HG03064 (cell line): ENCODE measurements around the gene SIGLEC6.

Source experiments
- ATAC-seq: cut with Tn5 transposase; IDR thresholded peaks from one replicate; pipeline ENCODE4 v1.9.1; 2021; ENCODE audit warnings: low read depth; ENCODE audit not compliant: unreplicated experiment

SIGLEC6 gene

GRCh38 chr19:51531349-51532315 lies at the start of gene SIGLEC6:
Gene SIGLEC6, minus strand, starts transcription at chr19:51531670. Its CDS starts 22 bp downstream, at chr19:51531648.
- no peak for ATAC-seq

DNA sequence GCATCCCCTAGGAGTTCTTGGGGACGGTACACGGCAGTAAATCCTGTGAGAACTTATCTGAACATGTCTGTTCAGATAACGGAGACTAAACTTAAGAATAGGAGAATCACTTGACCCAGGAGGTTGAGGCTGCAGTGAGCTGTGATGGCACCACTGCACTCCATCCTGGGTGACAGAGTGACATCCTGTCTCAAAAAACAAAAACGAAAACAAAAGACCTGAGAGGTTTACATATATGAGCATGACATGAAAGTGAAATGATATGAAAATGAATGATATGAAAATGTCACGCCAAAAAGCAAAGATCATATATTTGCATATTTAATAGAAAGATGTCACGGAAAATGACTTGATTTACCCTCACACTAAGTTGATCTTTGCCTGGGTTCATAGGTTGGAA lies 45.4 kb upstream of the SIGLEC6 start:
- no peak for ATAC-seq

DNA sequence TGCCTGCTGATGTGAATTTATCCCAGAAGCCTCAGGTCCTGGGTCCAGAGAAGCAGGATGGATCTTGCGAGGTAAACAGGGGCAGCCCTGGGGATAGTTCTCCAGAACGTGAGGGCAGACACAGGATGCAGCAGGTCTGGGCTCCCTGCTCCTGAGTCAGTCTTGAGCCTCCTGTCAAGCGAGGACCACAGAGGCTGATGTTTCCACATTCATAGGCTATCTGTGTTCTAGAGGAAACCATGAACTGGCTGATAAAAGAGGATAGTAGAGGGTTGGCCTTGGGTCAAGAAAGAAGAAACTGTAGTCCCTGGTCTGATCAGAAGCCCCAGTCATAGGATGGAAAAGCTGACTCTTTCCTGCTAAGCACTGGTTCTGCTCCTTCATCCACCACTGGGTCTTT lies 41.9 kb upstream of the SIGLEC6 start:
- no peak for ATAC-seq

DNA sequence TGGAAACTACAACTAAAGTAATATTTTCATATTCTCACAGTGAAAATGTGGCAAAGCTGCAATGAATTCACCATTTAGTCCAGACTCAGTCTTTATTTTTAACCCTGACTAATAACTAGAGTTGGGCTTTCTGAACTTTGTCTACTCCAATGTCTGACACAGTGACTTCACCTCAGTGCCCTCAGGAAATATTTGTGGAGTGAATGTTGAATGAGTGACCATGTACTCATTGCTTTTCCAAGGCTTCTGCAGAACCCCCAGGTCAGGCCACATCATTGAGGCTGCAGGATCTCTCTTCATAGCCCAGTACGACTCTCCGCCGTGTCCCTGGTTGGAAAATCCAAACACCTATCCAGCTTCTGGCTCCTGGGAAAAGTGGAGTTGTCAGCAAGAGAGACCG lies 41.4 kb upstream of the SIGLEC6 start:
- ATAC-seq, result no peak

DNA sequence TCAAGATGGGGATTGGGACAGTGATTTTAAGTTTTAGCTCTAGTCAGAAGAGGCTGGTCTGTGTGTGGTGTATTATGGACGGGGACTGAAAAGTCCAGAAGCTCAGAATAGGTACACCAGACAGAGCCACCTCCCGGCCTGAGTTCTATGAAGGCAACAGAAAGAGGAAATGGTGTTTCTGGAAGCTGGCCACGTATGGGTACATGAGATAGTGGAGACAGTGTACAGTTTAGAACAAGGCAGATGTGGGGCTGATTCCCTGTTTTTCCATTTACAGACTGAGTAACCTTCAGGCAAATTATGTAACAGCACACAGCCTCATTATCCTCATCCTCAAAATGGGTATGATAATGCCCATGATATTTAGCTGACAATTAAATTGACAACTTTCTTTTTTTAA lies 40.9 kb upstream of the SIGLEC6 start:
- ATAC-seq, result no peak

GRCh38 chr19:51571599-51571998 lies 40.1 kb upstream of the SIGLEC6 start:
- ATAC-seq, result no peak

GRCh38 chr19:51570962-51571575 lies 39.6 kb upstream of the SIGLEC6 start, which contains the start of gene ZNF175:
Gene ZNF175, plus strand, starts transcription at chr19:51571283. Its CDS starts 2,047 bp downstream, at chr19:51573330.
- peak; percentile 62 for ATAC-seq

DNA sequence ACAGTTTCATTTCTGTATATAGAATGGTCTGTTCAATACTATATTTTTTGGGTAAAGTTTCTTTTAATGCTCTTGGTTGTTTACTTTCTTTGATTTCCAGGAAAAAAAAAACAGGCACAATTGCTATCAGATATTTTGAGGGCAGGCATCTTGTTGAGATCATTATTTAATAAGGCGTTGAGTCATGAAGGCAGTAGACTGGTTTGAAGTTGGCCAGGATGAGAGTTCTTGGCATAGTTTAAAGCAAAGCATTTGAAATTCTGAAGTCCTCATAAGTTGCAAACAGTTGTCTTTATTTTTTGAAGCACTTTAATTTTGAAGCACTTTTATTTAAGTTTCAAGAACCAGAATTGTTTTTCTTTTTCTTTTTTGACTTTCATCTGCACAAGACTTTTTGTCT lies 37.0 kb upstream of the SIGLEC6 start:
- ATAC-seq, result no peak

- no peak for ATAC-seq
Observed at GRCh38 chr19:51567583-51567982, 36.1 kb upstream of the SIGLEC6 start.

GRCh38 chr19:51566489-51567100 lies 35.1 kb upstream of the SIGLEC6 start:
- no peak for ATAC-seq

DNA sequence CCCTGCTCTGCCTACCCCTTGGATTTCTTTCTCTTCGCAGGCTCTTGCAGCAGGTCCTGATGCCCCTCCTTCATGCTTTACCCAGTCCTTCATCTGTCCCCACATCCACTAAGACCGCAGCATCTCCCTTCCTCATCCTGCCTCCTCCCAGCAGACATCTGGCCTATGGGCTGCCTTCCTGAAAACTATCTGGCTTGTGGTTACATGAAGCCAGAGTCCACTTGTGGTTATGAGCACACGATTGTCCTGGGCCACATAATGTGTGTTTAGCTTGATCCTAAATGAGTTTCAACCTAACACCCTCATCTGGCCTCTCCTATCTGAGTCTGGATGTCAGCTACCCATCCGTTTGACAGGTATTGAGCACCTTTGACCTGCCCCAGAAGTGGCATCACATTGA lies 34.1 kb upstream of the SIGLEC6 start:
- ATAC-seq, result no peak

DNA sequence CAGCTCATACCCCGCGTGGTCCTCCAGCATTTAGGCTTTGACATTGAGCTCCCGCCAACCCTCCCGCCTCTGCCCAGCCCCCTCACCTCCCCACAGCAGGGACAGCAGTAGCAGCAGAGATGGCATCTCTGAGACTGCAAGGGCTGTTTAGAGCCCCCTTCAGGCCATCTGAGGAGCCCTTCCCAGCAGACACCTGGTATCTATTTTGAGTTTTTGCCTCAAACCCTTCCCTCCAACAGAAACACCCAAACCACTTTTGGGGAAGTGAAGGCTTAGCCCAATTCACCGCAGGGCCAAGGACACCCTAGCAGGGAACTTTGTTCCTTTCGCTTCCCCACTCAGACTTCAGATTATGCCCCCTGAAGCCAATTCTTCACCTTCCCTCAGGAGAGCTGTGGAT lies 33.3 kb upstream of the SIGLEC6 start:
- ATAC-seq, result no peak

DNA sequence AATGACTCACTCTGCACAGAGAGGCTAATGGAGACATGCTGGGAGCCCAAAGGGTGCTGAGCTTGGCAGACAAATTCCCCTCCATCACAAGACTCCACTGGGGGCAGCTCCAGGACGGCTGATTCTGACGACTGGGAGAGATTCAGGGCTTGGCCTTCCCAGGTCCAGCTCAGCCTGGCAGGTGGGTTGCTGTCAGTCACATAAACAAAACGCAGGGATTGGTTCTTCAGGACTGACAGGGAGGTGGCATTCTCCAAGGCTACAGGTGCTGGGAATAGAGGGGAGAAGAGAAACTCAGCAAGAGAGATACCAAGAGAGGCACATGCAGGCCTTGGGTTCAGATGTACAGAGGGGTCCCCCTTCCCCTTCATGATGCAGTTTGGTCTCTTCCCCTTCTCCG lies 28.9 kb upstream of the SIGLEC6 start:
- no peak for ATAC-seq

- no peak for ATAC-seq
Observed at GRCh38 chr19:51559240-51559639, 27.8 kb upstream of the SIGLEC6 start.

DNA sequence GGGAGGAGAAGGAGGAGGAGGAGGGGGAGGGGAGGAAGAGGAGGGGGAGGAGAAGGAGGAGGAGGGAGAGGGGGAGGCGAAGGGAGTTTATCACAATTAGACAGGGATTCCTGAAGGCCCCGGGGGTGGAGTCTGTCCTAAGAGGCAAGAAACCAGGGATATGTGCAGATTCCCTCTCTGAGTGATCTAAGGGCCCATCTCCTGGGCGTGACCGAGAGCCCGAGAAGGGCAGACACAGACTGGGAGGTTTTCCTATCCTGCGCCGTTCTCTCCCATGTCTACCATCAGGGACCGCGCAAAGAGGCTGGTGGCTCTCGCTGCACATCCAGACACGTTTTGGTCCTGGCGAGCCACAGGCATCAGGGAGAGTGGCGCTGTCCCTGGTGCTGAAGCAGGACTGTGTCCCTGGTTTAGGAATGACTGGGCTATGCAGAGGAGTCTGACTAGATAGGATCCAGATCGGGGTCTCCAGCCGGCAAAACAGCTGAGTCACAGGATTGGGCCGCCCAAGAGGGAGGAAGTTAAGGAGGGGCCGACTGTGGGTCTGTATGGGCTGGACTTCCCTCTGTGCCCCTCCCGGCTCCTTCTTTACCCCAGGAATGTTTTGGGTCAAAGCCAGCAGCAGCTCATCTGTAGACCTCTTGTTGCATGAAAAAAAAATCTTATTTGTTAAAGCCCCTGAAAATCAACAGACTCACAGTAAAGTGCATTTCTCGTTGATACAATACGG lies 21.7 kb upstream of the SIGLEC6 start:
- ATAC-seq, result no peak

GRCh38 chr19:51552608-51552995 lies 21.1 kb upstream of the SIGLEC6 start:
- ATAC-seq, result no peak

GRCh38 chr19:51551673-51552432 lies 20.4 kb upstream of the SIGLEC6 start:
- ATAC-seq, result no peak

- ATAC-seq, result no peak
Observed at GRCh38 chr19:51550848-51551672, 19.6 kb upstream of the SIGLEC6 start.
